ENCODE measurements around the gene PLEKHA1. TPM values are rescaled to one million over a fixed set of nuclear protein-coding genes. Genes with fewer than 3 reads are reported as not detected.

PLEKHA1 gene
- total RNA-seq, 1 donor from 2014 or later, result 64.5 TPM

GRCh38 chr10:122421742-122422141 lies 47.2 kb downstream of the PLEKHA1 start:
- no peak for DNase-seq (ENCODE audit: low spot score)
- no peaks in the 10 kb centered on the region for H3K27me3 Mint-ChIP-seq (ENCODE audit: low read depth)
- H3K27ac Mint-ChIP-seq (ENCODE audit: unreplicated experiment), result peak overlapping the region; percentile 74
- H3K4me3 Mint-ChIP-seq (ENCODE audit: unreplicated experiment), result no peak overlapping the region
- H3K4me1 Mint-ChIP-seq (ENCODE audit: low read depth), result peaks cover 55% of the 10 kb centered on the region
- no peak for TF ChIP-seq CTCF (IDR thresholded peaks at IDR 0.05)
- H3K9me3 Mint-ChIP-seq (ENCODE audit: low read depth), result no peaks in the 10 kb centered on the region
- H3K36me3 Mint-ChIP-seq (ENCODE audit: low read depth), result peaks cover 12% of the 10 kb centered on the region

- no peaks in the 10 kb centered on the region for H3K27me3 Mint-ChIP-seq (ENCODE audit: low read depth)
- H3K4me1 Mint-ChIP-seq (ENCODE audit: low read depth), result peaks cover 49% of the 10 kb centered on the region
- DNase-seq (ENCODE audit: low spot score), result no peak
- no peak for TF ChIP-seq CTCF (IDR thresholded peaks at IDR 0.05)
- H3K9me3 Mint-ChIP-seq (ENCODE audit: low read depth), result no peaks in the 10 kb centered on the region
- H3K36me3 Mint-ChIP-seq (ENCODE audit: low read depth), result peaks cover 13% of the 10 kb centered on the region
- H3K27ac Mint-ChIP-seq (ENCODE audit: unreplicated experiment), result peak overlapping the region; percentile 71
- H3K4me3 Mint-ChIP-seq (ENCODE audit: unreplicated experiment), result no peak overlapping the region
Observed at GRCh38 chr10:122422266-122422989, 47.9 kb downstream of the PLEKHA1 start.

GRCh38 chr10:122424059-122424458 lies 49.6 kb downstream of the PLEKHA1 start:
- H3K27me3 Mint-ChIP-seq (ENCODE audit: low read depth), result no peaks in the 10 kb centered on the region
- H3K4me1 Mint-ChIP-seq (ENCODE audit: low read depth), result peaks cover 34% of the 10 kb centered on the region
- H3K4me3 Mint-ChIP-seq (ENCODE audit: unreplicated experiment), result no peak overlapping the region
- peaks cover 17% of the 10 kb centered on the region for H3K36me3 Mint-ChIP-seq (ENCODE audit: low read depth)
- H3K27ac Mint-ChIP-seq (ENCODE audit: unreplicated experiment), result no peak overlapping the region
- DNase-seq (ENCODE audit: low spot score), result no peak
- H3K9me3 Mint-ChIP-seq (ENCODE audit: low read depth), result no peaks in the 10 kb centered on the region
- TF ChIP-seq CTCF (IDR thresholded peaks at IDR 0.05), result no peak

- H3K27ac Mint-ChIP-seq (ENCODE audit: unreplicated experiment), result no peak overlapping the region
- H3K4me3 Mint-ChIP-seq (ENCODE audit: unreplicated experiment), result no peak overlapping the region
- peaks cover 8% of the 10 kb centered on the region for H3K4me1 Mint-ChIP-seq (ENCODE audit: low read depth)
- no peak for DNase-seq (ENCODE audit: low spot score)
- no peaks in the 10 kb centered on the region for H3K9me3 Mint-ChIP-seq (ENCODE audit: low read depth)
- no peak for TF ChIP-seq CTCF (IDR thresholded peaks at IDR 0.05)
- no peaks in the 10 kb centered on the region for H3K27me3 Mint-ChIP-seq (ENCODE audit: low read depth)
- peaks cover 24% of the 10 kb centered on the region for H3K36me3 Mint-ChIP-seq (ENCODE audit: low read depth)
Observed at GRCh38 chr10:122426829-122427228, 52.3 kb downstream of the PLEKHA1 start.

GRCh38 chr10:122427280-122427679 lies 52.8 kb downstream of the PLEKHA1 start:
- TF ChIP-seq CTCF (IDR thresholded peaks at IDR 0.05), result no peak
- Mint-ChIP-seq H3K4me1 (ENCODE audit: low read depth) (peaks cover 3% of the 10 kb centered on the region), H3K27ac (ENCODE audit: unreplicated experiment) (no peak overlapping the region), H3K27me3 (ENCODE audit: low read depth) (no peaks in the 10 kb centered on the region), H3K9me3 (ENCODE audit: low read depth) (no peaks in the 10 kb centered on the region), H3K36me3 (ENCODE audit: low read depth) (peaks cover 25% of the 10 kb centered on the region), H3K4me3 (ENCODE audit: unreplicated experiment) (no peak overlapping the region)
- DNase-seq (ENCODE audit: low spot score), result no peak
